Activated CD4-positive, alpha-beta memory T cell treated with anti-CD3 and anti-CD28 coated beads, Interleukin-2, amount 10 ng/mL, durations not matched to agents 7 days and 5 days (primary cell): ENCODE results near the gene GGT6. TPM values are rescaled to one million over a fixed set of nuclear protein-coding genes. Genes with fewer than 3 reads are reported as not detected.

Source experiments
- CTCF ChIA-PET: fragments of 350-600 bp; sonication (Branson Sonifier 250); formaldehyde crosslinking; loops from one replicate; lab custom pipeline; 2021; ENCODE audit warnings: antibody characterized with exemption, inconsistent platforms; lab: Charles Lee
- POLR2A ChIA-PET: fragments of 350-600 bp; sonication (Branson Sonifier 250); formaldehyde crosslinking; loops from one replicate; lab custom pipeline; 2021; ENCODE audit warnings: antibody characterized with exemption; lab: Charles Lee
- DNase-seq: peaks from one replicate; pipeline ENCODE4 v3.0.0-alpha.2; 2020
- H3K27ac Mint-ChIP-seq: one replicate; pipeline ENCODE4 v1.8.0; 2021; ENCODE audit warnings: mild to moderate bottlenecking, mixed read lengths
- H3K27me3 Mint-ChIP-seq: one replicate; pipeline ENCODE4 v1.8.0; 2021; ENCODE audit warnings: mixed read lengths
- H3K36me3 Mint-ChIP-seq: one replicate; pipeline ENCODE4 v1.8.0; 2021; ENCODE audit warnings: low read depth, mixed read lengths
- H3K4me1 Mint-ChIP-seq: one replicate; pipeline ENCODE4 v1.8.0; 2021; ENCODE audit warnings: mixed read lengths
- H3K4me3 Mint-ChIP-seq: one replicate; pipeline ENCODE4 v1.8.0; 2021; ENCODE audit warnings: mild to moderate bottlenecking, mixed read lengths
- H3K9me3 Mint-ChIP-seq: one replicate; pipeline ENCODE4 v1.8.0; 2021; ENCODE audit warnings: mixed read lengths
- total RNA-seq, 2 experiments: library from RNA; stranded (reverse); gene quantifications; one replicate each; pipeline ENCODE4 v1.2.3, GENCODE V29; 2021

The GGT6 gene
- total RNA-seq, 2 experiments from 2014 or later: not detected

GRCh38 chr17:4562015-4562969, 1.9 kb upstream of the GGT6 start:
- no peak overlapping the region for H3K4me3 Mint-ChIP-seq
- H3K4me1 Mint-ChIP-seq: peaks cover 36% of the 10 kb centered on the region
- H3K27me3 Mint-ChIP-seq: peaks cover 5% of the 10 kb centered on the region
- H3K9me3 Mint-ChIP-seq: no peaks in the 10 kb centered on the region
- no peaks in the 10 kb centered on the region for H3K36me3 Mint-ChIP-seq
- DNase-seq: no peak
- CTCF ChIA-PET: interaction anchor here (0.6 to 1.7 kb wide), 7 partner anchors 9 to 346 kb away, joined by 3 to 7 read pairs (median 4); no protein-coding TSS in a partner anchor
- H3K27ac Mint-ChIP-seq: peak overlapping the region; percentile 47
- POLR2A ChIA-PET: interaction anchor here (0.9 to 1.9 kb wide), 3 partner anchors 8 to 141 kb away, joined by 3 to 15 read pairs (median 3); partner anchors contain the start of gene MYBBP1A

GRCh38 chr17:4560837-4561256, 470 bp upstream of the GGT6 start:
- ChIA-PET CTCF (no interaction called here), POLR2A (no interaction called here)
- H3K36me3 Mint-ChIP-seq: no peaks in the 10 kb centered on the region
- H3K9me3 Mint-ChIP-seq: no peaks in the 10 kb centered on the region
- no peaks in the 10 kb centered on the region for H3K27me3 Mint-ChIP-seq
- H3K4me1 Mint-ChIP-seq: peaks cover 40% of the 10 kb centered on the region
- DNase-seq: no peak
- H3K27ac Mint-ChIP-seq: no peak overlapping the region
- no peak overlapping the region for H3K4me3 Mint-ChIP-seq

GRCh38 chr17:4559966-4560365, 411 bp downstream of the GGT6 start:
- no peaks in the 10 kb centered on the region for H3K27me3 Mint-ChIP-seq
- DNase-seq: no peak
- ChIA-PET POLR2A (interaction anchor here (1.2 kb wide), 1 partner anchor 416 kb away, joined by 3 read pairs; no protein-coding TSS in a partner anchor), CTCF (no interaction called here)
- no peak overlapping the region for H3K4me3 Mint-ChIP-seq
- H3K36me3 Mint-ChIP-seq: no peaks in the 10 kb centered on the region
- peaks cover 43% of the 10 kb centered on the region for H3K4me1 Mint-ChIP-seq
- H3K27ac Mint-ChIP-seq: no peak overlapping the region
- H3K9me3 Mint-ChIP-seq: no peaks in the 10 kb centered on the region

GRCh38 chr17:4559139-4559791, 1.1 kb downstream of the GGT6 start:
- DNase-seq: no peak
- POLR2A ChIA-PET: interaction anchor here (1.2 kb wide), 1 partner anchor 416 kb away, joined by 3 read pairs; no protein-coding TSS in a partner anchor
- Mint-ChIP-seq H3K36me3 (no peaks in the 10 kb centered on the region), H3K27ac (no peak overlapping the region), H3K27me3 (no peaks in the 10 kb centered on the region), H3K4me3 (no peak overlapping the region), H3K9me3 (no peaks in the 10 kb centered on the region), H3K4me1 (peaks cover 49% of the 10 kb centered on the region)
- CTCF ChIA-PET: no interaction called here

GRCh38 chr17:4558347-4558971, 1.9 kb downstream of the GGT6 start:
- Mint-ChIP-seq H3K36me3 (peaks cover 3% of the 10 kb centered on the region), H3K27me3 (no peaks in the 10 kb centered on the region), H3K4me1 (peaks cover 51% of the 10 kb centered on the region)

GRCh38 chr17:4557626-4558346, 2.6 kb downstream of the GGT6 start:
- ChIA-PET POLR2A (interaction anchor here (1.4 to 3.6 kb wide), 2 partner anchors 8 to 382 kb away, joined by 4 to 22 read pairs; partner anchors contain the start of genes RNF167 and SLC25A11), CTCF (interaction anchor here (4.9 kb wide), 1 partner anchor 9 kb away, joined by 42 read pairs; no protein-coding TSS in a partner anchor)
- no peak overlapping the region for H3K4me3 Mint-ChIP-seq
- H3K9me3 Mint-ChIP-seq: no peaks in the 10 kb centered on the region
- DNase-seq: no peak
- no peak overlapping the region for H3K27ac Mint-ChIP-seq
- peaks cover 3% of the 10 kb centered on the region for H3K36me3 Mint-ChIP-seq
- no peaks in the 10 kb centered on the region for H3K27me3 Mint-ChIP-seq
- H3K4me1 Mint-ChIP-seq: peaks cover 44% of the 10 kb centered on the region

More at GRCh38 chr17:4558347-4558971, 1.9 kb downstream of the GGT6 start:
- POLR2A ChIA-PET: no interaction called here
- CTCF ChIA-PET: no interaction called here
- Mint-ChIP-seq H3K9me3 (no peaks in the 10 kb centered on the region), H3K27ac (no peak overlapping the region), H3K4me3 (no peak overlapping the region)
- DNase-seq: no peak

GRCh38 chr17:4556996-4557395, 3.4 kb downstream of the GGT6 start:
- no peak overlapping the region for H3K27ac Mint-ChIP-seq
- peaks cover 36% of the 10 kb centered on the region for H3K4me1 Mint-ChIP-seq
- H3K27me3 Mint-ChIP-seq: no peaks in the 10 kb centered on the region
- ChIA-PET CTCF (interaction anchor here (0.6 to 4.9 kb wide), 4 partner anchors 9 to 342 kb away, joined by 3 to 42 read pairs (median 4); partner anchors contain the start of gene ANKFY1), POLR2A (interaction anchor here (1.4 to 3.6 kb wide), 2 partner anchors 9 to 383 kb away, joined by 4 to 22 read pairs; partner anchors contain the start of genes RNF167 and SLC25A11)
- H3K4me3 Mint-ChIP-seq: no peak overlapping the region
- no peak for DNase-seq
- H3K36me3 Mint-ChIP-seq: peaks cover 7% of the 10 kb centered on the region
- H3K9me3 Mint-ChIP-seq: no peaks in the 10 kb centered on the region

- Mint-ChIP-seq H3K4me3 (peak overlapping the region; percentile 84), H3K36me3 (peaks cover 10% of the 10 kb centered on the region), H3K27me3 (no peaks in the 10 kb centered on the region), H3K4me1 (peaks cover 30% of the 10 kb centered on the region), H3K27ac (peak overlapping the region; percentile 87), H3K9me3 (no peaks in the 10 kb centered on the region)
- POLR2A ChIA-PET: interaction anchor here (1.0 to 3.6 kb wide), 8 partner anchors 7 to 147 kb away, joined by 3 to 22 read pairs (median 5); no protein-coding TSS in a partner anchor
- CTCF ChIA-PET: interaction anchor here (0.6 to 4.9 kb wide), 4 partner anchors 10 to 292 kb away, joined by 3 to 42 read pairs (median 6); partner anchors contain the start of gene ANKFY1
- DNase-seq: no peak
Observed at GRCh38 chr17:4555873-4556759, 4.3 kb downstream of the GGT6 start.

- Mint-ChIP-seq H3K4me3 (peak within 1 kb of the TSS; percentile 84), H3K9me3 (no peaks in the 10 kb centered on the region), H3K27ac (peak within 1 kb of the TSS; percentile 87), H3K36me3 (peaks cover 15% of the 10 kb centered on the region), H3K27me3 (no peaks in the 10 kb centered on the region), H3K4me1 (peaks cover 30% of the 10 kb centered on the region)
- CTCF ChIA-PET: interaction anchor here (0.9 to 4.9 kb wide), 4 partner anchors 8 to 134 kb away, joined by 3 to 42 read pairs (median 6); no protein-coding TSS in a partner anchor
- DNase-seq: peak; percentile 97
- POLR2A ChIA-PET: interaction anchor here (0.6 to 3.6 kb wide), 13 partner anchors 8 to 412 kb away, joined by 3 to 22 read pairs (median 3); partner anchors contain the start of genes CYB5D2 and ZZEF1
Observed at GRCh38 chr17:4554997-4555799, 5.2 kb downstream of the GGT6 start, which contains the start of gene MYBBP1A. Gene MYBBP1A, minus strand, starts transcription at chr17:4555384. Its CDS starts 60 bp downstream, at chr17:4555324.

GRCh38 chr17:4554441-4554996, 5.9 kb downstream of the GGT6 start:
- Mint-ChIP-seq H3K4me3 (peak overlapping the region; percentile 84), H3K27ac (peak overlapping the region; percentile 65), H3K27me3 (no peaks in the 10 kb centered on the region), H3K4me1 (peaks cover 30% of the 10 kb centered on the region), H3K9me3 (no peaks in the 10 kb centered on the region), H3K36me3 (peaks cover 18% of the 10 kb centered on the region)
- DNase-seq: no peak
- CTCF ChIA-PET: interaction anchor here (0.9 to 4.9 kb wide), 5 partner anchors 9 to 133 kb away, joined by 3 to 42 read pairs (median 4); no protein-coding TSS in a partner anchor
- POLR2A ChIA-PET: interaction anchor here (0.8 to 3.6 kb wide), 12 partner anchors 8 to 411 kb away, joined by 3 to 22 read pairs (median 3); no protein-coding TSS in a partner anchor
